HEK293 (cell line): ENCODE results near the gene SEMG2.

ENCODE experiments used
- CTCF ChIA-PET: fragments of 350-600 bp; formaldehyde crosslinking; extraction: SDS; loops from one replicate; lab custom pipeline; 2021; ENCODE audit warnings: antibody characterized with exemption; lab: Yijun Ruan, JAX
- POLR2A ChIA-PET: fragments of 300-600 bp; formaldehyde crosslinking; extraction: SDS; loops from one replicate; lab custom pipeline; 2020; ENCODE audit warnings: antibody characterized with exemption, inconsistent platforms; lab: Yijun Ruan, JAX
- H3K27ac ChIP-seq: fragments of 200-500 bp; sonication (Bioruptor generic); 2 replicates; pipeline ENCODE4 v1.5.1; 2014; ENCODE audit warnings: low read depth, low read length, control low read depth, inconsistent platforms; ENCODE audit errors: extremely low read depth
- H3K36me3 ChIP-seq, 2 experiments: fragments of 200-500 bp in 1 of 2; sonication (Bioruptor generic) in 1 of 2; 1 replicate in 1 of 2; 2 replicates in 1 of 2; pipeline ENCODE4 v1.5.1; 2014 to 2017; ENCODE audit warnings: inconsistent platforms in 2 of 2, low read length in 2 of 2; ENCODE audit not compliant: control insufficient read depth in 2 of 2, insufficient read depth in 1 of 2
- H3K4me1 ChIP-seq: fragments of 200-500 bp; sonication (Bioruptor generic); 2 replicates; pipeline ENCODE4 v1.5.1; 2014; ENCODE audit warnings: mild to moderate bottlenecking, low read length, inconsistent platforms; ENCODE audit not compliant: control insufficient read depth, insufficient read depth
- H3K4me3 ChIP-seq: 2 replicates; pipeline ENCODE4 v1.5.1; 2011; ENCODE audit warnings: low read depth, mild to moderate bottlenecking, control low read depth, low read length, moderate library complexity
- H3K9me3 ChIP-seq: fragments of 200-500 bp; sonication (Bioruptor generic); 2 replicates; pipeline ENCODE4 v1.5.1; 2014; ENCODE audit warnings: low read depth, low read length, inconsistent platforms; ENCODE audit not compliant: control insufficient read depth, insufficient read depth
- GLIS2 ChIP-seq: fragments of 450-650 bp; formaldehyde crosslinking; IDR thresholded peaks from 2 replicates; pipeline ENCODE4 v1.5.1; 2016; ENCODE audit warnings: missing biosample characterization, missing genetic modification characterization
- IKZF3 ChIP-seq: fragments of 450-650 bp; IDR thresholded peaks from 2 replicates; pipeline ENCODE4 v1.5.0; 2018; ENCODE audit warnings: missing biosample characterization, mild to moderate bottlenecking, missing genetic modification characterization, moderate library complexity
- MYNN ChIP-seq: fragments of 450-650 bp; formaldehyde crosslinking; IDR thresholded peaks from 2 replicates; pipeline ENCODE4 v1.5.1; 2016; ENCODE audit warnings: missing biosample characterization, missing genetic modification characterization, borderline replicate concordance
- PATZ1 ChIP-seq: fragments of 450-650 bp; formaldehyde crosslinking; IDR thresholded peaks from 2 replicates; pipeline ENCODE4 v1.5.1; 2016; ENCODE audit warnings: missing biosample characterization, missing genetic modification characterization
- RBAK ChIP-seq: fragments of 450-650 bp; formaldehyde crosslinking; IDR thresholded peaks from 2 replicates; pipeline ENCODE4 v1.5.1; 2016; ENCODE audit warnings: missing biosample characterization, missing genetic modification characterization
- REPIN1 ChIP-seq: fragments of 450-650 bp; formaldehyde crosslinking; IDR thresholded peaks from 2 replicates; pipeline ENCODE4 v1.5.1; 2017; ENCODE audit warnings: missing biosample characterization, missing genetic modification characterization, low read depth
- ZFP37 ChIP-seq: fragments of 450-650 bp; formaldehyde crosslinking; IDR thresholded peaks from 2 replicates; pipeline ENCODE4 v1.5.1; 2016; ENCODE audit warnings: missing biosample characterization, missing genetic modification characterization
- ZFP69B ChIP-seq: fragments of 450-650 bp; formaldehyde crosslinking; IDR thresholded peaks from 2 replicates; pipeline ENCODE4 v1.5.1; 2016; ENCODE audit warnings: missing biosample characterization, missing genetic modification characterization
- ZNF112 ChIP-seq: fragments of 450-650 bp; formaldehyde crosslinking; IDR thresholded peaks from 2 replicates; pipeline ENCODE4 v1.5.0; 2017; ENCODE audit warnings: missing biosample characterization, missing genetic modification characterization
- ZNF114 ChIP-seq: fragments of 450-650 bp; formaldehyde crosslinking; IDR thresholded peaks from 2 replicates; pipeline ENCODE4 v1.5.0; 2017; ENCODE audit warnings: missing biosample characterization, missing genetic modification characterization
- ZNF121 ChIP-seq: fragments of 450-650 bp; formaldehyde crosslinking; IDR thresholded peaks from 2 replicates; pipeline ENCODE4 v1.5.1; 2016; ENCODE audit warnings: missing biosample characterization, missing genetic modification characterization
- ZNF155 ChIP-seq: fragments of 450-650 bp; formaldehyde crosslinking; IDR thresholded peaks from 2 replicates; pipeline ENCODE4 v1.5.1; 2016; ENCODE audit warnings: missing biosample characterization, missing genetic modification characterization
- ZNF184 ChIP-seq: fragments of 450-650 bp; IDR thresholded peaks from 2 replicates; pipeline ENCODE4 v1.5.1; 2018; ENCODE audit warnings: missing biosample characterization, mild to moderate bottlenecking, missing genetic modification characterization
- ZNF23 ChIP-seq: fragments of 450-650 bp; formaldehyde crosslinking; IDR thresholded peaks from 2 replicates; pipeline ENCODE4 v1.5.1; 2016; ENCODE audit warnings: missing biosample characterization, missing genetic modification characterization, borderline replicate concordance
- ZNF366 ChIP-seq: fragments of 450-650 bp; formaldehyde crosslinking; conservative IDR thresholded peaks from 2 replicates; pipeline ENCODE4 v1.5.1; 2016; ENCODE audit warnings: missing biosample characterization, missing genetic modification characterization
- ZNF530 ChIP-seq: fragments of 450-650 bp; formaldehyde crosslinking; IDR thresholded peaks from 2 replicates; pipeline ENCODE4 v1.5.1; 2016; ENCODE audit warnings: low read depth, missing biosample characterization, missing genetic modification characterization
- ZNF76 ChIP-seq: fragments of 450-650 bp; formaldehyde crosslinking; IDR thresholded peaks from 2 replicates; pipeline ENCODE4; 2016; ENCODE audit warnings: low read depth, missing biosample characterization, missing genetic modification characterization, borderline replicate concordance
- ZNF791 ChIP-seq: fragments of 450-650 bp; formaldehyde crosslinking; IDR thresholded peaks from 2 replicates; pipeline ENCODE4 v1.5.1; 2016; ENCODE audit warnings: missing biosample characterization, missing genetic modification characterization
- ZSCAN30 ChIP-seq: fragments of 450-650 bp; IDR thresholded peaks from 2 replicates; pipeline ENCODE4 v1.5.1; 2018; ENCODE audit warnings: missing biosample characterization, mild to moderate bottlenecking, missing genetic modification characterization, moderate library complexity
- TF ChIP-seq, protein P1 (sequence below): fragments of 450-650 bp; formaldehyde crosslinking; IDR thresholded peaks from 2 replicates; pipeline ENCODE4 v1.5.1; 2017; ENCODE audit warnings: missing biosample characterization, missing genetic modification characterization
- TF ChIP-seq, protein P2 (sequence below): fragments of 450-650 bp; formaldehyde crosslinking; IDR thresholded peaks from 2 replicates; pipeline ENCODE4 v1.5.1; 2016; ENCODE audit warnings: missing biosample characterization, missing genetic modification characterization

The SEMG2 gene

DNA sequence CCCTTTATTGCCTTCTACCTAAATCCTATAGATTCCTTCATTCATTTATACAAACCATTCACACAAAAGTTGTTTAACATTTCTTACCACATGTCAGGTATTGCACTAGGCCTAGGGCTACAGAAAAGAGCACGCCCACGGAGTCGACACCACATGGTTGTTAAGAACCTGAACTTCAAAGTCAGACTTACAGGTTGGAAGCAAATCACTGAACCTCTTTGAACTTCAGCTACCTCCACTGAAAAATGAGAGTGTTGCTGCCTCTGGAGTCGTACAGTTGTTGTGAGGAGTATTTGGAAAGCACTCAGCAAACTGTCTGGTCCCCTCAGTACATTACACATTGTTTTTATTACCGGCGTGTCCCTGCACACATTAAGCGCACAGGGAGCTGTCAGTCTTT, 36.5 kb downstream of the SEMG2 start:
- POLR2A ChIA-PET, result no interaction called here
- no peaks in the 10 kb centered on the region; the same call in 1 of the 2 replicates for H3K4me1 ChIP-seq
- H3K9me3 ChIP-seq, result no peaks in the 10 kb centered on the region
- CTCF ChIA-PET, result no interaction called here
- no peak overlapping the region for H3K4me3 ChIP-seq
- no peak overlapping the region for H3K27ac ChIP-seq
- no peak for TF ChIP-seq ZNF112 (tag by site-specific recombination)
- no peaks in the 10 kb centered on the region for H3K36me3 ChIP-seq

DNA sequence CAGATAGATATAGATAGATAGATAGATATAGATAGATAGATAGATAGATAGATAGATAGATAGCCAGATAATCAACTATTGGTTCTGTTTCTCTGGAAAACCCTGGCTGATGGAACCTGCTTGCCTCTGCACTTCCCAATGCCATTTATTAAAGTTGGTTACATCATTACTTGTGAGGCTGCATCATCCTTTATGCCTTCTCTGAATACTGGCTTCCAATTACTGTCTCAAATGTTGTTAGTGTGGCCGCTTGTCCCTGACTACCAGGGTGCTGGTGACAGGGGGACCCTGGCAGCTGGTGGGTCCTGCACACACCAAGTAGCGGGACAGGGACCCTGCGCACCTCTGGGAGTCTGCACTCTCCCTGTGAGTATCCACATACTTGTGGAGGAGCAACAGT, 37.1 kb downstream of the SEMG2 start:
- H3K4me1 ChIP-seq, result no peaks in the 10 kb centered on the region; the same call in 1 of the 2 replicates
- no peak overlapping the region for H3K27ac ChIP-seq
- no peaks in the 10 kb centered on the region for H3K9me3 ChIP-seq
- ChIA-PET CTCF (interaction anchor here (0.6 kb wide), 1 partner anchor 220 kb away, joined by 3 read pairs; no protein-coding TSS in a partner anchor), POLR2A (no interaction called here)
- TF ChIP-seq ZNF530, result no peak
- TF ChIP-seq ZSCAN30 (tag by site-specific recombination), result no peak
- TF ChIP-seq ZNF366, result no peak
- no peak for TF ChIP-seq RBAK (tag by site-specific recombination)
- no peak for TF ChIP-seq MYNN
- no peak for TF ChIP-seq ZNF155 (tag by site-specific recombination)
- TF ChIP-seq, protein P1, sequence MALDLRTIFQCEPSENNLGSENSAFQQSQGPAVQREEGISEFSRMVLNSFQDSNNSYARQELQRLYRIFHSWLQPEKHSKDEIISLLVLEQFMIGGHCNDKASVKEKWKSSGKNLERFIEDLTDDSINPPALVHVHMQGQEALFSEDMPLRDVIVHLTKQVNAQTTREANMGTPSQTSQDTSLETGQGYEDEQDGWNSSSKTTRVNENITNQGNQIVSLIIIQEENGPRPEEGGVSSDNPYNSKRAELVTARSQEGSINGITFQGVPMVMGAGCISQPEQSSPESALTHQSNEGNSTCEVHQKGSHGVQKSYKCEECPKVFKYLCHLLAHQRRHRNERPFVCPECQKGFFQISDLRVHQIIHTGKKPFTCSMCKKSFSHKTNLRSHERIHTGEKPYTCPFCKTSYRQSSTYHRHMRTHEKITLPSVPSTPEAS (tag by site-specific recombination), result no peak
- no peak for TF ChIP-seq PATZ1 (tag by site-specific recombination)
- no peak for TF ChIP-seq ZNF184 (tag by site-specific recombination)
- TF ChIP-seq ZNF121, result no peak
- no peak overlapping the region for H3K4me3 ChIP-seq
- H3K36me3 ChIP-seq, result no peaks in the 10 kb centered on the region

DNA sequence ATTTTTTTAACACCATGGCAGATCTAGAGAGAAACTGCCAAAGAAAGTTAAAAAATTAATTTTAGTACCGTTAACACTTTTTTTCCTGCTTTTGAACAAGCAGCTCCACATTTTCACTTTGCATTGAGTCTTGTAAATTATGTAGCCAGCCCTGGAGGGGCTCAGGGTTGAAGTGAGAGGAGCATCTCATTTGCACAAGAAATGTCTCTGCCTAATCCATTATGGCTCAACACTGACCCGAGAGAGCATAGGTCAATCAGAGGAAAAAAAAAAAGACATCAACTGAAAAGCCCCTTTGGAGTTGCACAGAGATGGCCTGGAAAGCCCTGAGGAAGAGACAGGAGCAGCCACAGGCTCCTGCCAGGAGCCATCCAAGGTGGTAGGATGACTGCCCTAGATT, 37.5 kb downstream of the SEMG2 start:
- H3K4me3 ChIP-seq, result no peak overlapping the region
- no peaks in the 10 kb centered on the region for H3K36me3 ChIP-seq
- ChIA-PET CTCF (interaction anchor here (0.6 kb wide), 1 partner anchor 220 kb away, joined by 3 read pairs; no protein-coding TSS in a partner anchor), POLR2A (no interaction called here)
- TF ChIP-seq, protein P2, sequence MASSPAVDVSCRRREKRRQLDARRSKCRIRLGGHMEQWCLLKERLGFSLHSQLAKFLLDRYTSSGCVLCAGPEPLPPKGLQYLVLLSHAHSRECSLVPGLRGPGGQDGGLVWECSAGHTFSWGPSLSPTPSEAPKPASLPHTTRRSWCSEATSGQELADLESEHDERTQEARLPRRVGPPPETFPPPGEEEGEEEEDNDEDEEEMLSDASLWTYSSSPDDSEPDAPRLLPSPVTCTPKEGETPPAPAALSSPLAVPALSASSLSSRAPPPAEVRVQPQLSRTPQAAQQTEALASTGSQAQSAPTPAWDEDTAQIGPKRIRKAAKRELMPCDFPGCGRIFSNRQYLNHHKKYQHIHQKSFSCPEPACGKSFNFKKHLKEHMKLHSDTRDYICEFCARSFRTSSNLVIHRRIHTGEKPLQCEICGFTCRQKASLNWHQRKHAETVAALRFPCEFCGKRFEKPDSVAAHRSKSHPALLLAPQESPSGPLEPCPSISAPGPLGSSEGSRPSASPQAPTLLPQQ, result no peak
- TF ChIP-seq ZNF791 (tag by site-specific recombination), result no peak
- no peak for TF ChIP-seq ZNF76 (tag by site-specific recombination)
- TF ChIP-seq IKZF3 (tag by site-specific recombination), result no peak
- TF ChIP-seq ZFP37, result no peak
- TF ChIP-seq ZNF23 (tag by site-specific recombination), result no peak
- no peak for TF ChIP-seq GLIS2
- TF ChIP-seq REPIN1 (tag by site-specific recombination), result no peak
- no peak for TF ChIP-seq ZNF114 (tag by site-specific recombination)
- no peak for TF ChIP-seq ZFP69B
- no peaks in the 10 kb centered on the region for H3K9me3 ChIP-seq
- no peaks in the 10 kb centered on the region; the same call in 1 of the 2 replicates for H3K4me1 ChIP-seq
- no peak overlapping the region for H3K27ac ChIP-seq
